Measurements from ENCODE around the gene ABCA13.

- no peak for TF ChIP-seq TAF1 (IDR thresholded peaks at IDR 0.05; ENCODE audit: borderline replicate concordance, low read depth, low read length)
- TF ChIP-seq POLR2AphosphoS5 (IDR thresholded peaks at IDR 0.05; ENCODE audit: low read depth, low read length) = no peak
- TF ChIP-seq POLR2A (IDR thresholded peaks at IDR 0.05; ENCODE audit: low read depth, low read length) = no peak
Observed at GRCh38 chr7:48209004-48209600, 37.8 kb downstream of the ABCA13 start.

Measured in GM12892 (cell line).